Activated CD4-positive, alpha-beta T cell treated with anti-CD3 and anti-CD28 coated beads for 48 hours (primary cell): ENCODE measurements around the gene ANKRD39.

Experiments used
- DNase-seq: peaks from one replicate; pipeline ENCODE4 v3.0.0-alpha.2; 2020

The ANKRD39 gene

GRCh38 chr2:96824079-96824870, 33.5 kb downstream of the ANKRD39 start:
- no peak for DNase-seq

DNA sequence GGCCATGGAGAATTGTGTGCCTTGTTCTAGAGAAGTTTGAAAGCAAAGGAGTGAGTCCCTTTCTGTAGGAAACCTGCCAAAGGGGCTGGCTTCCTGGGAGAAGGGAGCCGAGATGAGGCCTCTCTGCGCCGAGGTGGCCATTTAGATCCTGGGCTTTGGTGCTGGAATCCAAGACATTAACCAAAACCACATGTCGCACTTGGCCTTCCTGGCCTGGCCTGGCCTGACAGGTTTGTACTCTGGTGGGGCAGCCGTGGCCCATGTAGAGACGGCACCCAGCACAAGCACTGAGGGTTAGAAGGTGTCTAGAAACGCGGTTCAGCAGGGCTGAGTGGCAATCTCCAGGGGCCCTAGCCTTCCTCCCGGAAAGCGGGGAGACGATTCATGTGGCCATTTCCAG, 34.6 kb downstream of the ANKRD39 start:
- no peak for DNase-seq

- no peak for DNase-seq
Observed at GRCh38 chr2:96822786-96823185, 35.0 kb downstream of the ANKRD39 start.

DNA sequence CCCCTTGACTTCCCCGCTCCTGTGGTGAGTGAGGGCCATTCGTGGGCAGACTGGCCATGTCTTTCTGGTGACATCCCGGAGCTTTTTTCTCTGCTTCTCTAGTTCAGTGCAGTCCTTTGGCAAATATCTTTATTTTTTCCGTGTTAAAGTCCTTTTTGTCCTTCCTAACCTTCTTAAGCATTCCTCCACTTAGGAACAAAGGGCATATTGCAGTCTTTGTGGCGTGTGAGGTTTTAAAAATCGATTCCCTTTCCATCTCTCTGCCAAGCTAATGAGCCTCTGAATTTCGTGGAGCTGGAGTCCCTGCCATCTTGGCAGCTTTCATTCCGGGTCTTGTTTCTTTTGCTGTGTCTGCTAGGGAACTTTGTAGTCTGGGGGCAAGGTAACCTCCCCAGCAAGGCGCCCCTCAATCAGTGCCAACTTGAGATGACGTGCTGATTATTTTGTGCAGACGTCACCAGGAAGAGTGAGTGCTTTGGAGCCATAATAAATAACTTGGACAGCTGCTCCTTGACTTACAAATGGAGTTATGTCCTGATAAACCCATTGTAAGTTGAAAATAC, 36.6 kb downstream of the ANKRD39 start:
- DNase-seq = no peak

GRCh38 chr2:96819876-96820511, 37.8 kb downstream of the ANKRD39 start:
- DNase-seq = no peak

DNA sequence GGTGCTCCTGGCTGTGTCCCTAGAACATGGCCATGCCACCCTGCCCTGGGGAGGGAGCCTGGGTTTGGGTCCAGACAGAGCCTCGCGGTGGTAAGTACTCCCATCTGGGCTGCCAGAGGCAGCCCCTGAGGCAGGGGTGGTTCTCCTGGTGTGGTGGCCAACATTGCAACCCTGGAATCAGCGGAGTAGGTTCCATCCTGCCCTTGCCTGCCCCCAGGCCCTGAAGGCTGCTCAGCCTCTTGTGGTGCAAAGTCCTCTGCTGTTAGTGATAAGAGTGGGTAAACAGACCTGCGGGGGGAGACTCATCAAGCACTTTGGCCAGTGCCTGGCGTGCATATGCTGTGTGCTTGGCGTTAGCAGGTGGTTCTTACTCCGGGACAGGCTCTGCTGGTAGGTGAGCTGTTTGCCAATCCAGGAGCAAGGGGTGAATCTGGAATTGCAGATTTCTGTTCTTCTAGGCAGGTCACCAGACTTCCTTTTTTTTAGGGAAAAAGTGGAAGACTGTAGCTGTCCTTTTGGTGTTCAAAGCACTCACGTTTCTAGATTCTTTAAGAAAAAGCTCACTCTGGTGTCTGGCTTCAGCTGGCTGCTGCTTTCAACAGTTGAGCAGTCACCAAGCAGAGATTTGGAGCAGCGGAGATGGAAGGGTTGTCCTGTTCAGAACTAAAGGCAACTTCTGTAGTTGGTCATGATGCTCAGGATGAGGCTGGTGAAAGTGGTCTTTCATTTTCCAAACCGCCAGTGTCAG, 38.5 kb downstream of the ANKRD39 start:
- DNase-seq = no peak

GRCh38 chr2:96817882-96818281, 39.9 kb downstream of the ANKRD39 start:
- DNase-seq = no peak

DNA sequence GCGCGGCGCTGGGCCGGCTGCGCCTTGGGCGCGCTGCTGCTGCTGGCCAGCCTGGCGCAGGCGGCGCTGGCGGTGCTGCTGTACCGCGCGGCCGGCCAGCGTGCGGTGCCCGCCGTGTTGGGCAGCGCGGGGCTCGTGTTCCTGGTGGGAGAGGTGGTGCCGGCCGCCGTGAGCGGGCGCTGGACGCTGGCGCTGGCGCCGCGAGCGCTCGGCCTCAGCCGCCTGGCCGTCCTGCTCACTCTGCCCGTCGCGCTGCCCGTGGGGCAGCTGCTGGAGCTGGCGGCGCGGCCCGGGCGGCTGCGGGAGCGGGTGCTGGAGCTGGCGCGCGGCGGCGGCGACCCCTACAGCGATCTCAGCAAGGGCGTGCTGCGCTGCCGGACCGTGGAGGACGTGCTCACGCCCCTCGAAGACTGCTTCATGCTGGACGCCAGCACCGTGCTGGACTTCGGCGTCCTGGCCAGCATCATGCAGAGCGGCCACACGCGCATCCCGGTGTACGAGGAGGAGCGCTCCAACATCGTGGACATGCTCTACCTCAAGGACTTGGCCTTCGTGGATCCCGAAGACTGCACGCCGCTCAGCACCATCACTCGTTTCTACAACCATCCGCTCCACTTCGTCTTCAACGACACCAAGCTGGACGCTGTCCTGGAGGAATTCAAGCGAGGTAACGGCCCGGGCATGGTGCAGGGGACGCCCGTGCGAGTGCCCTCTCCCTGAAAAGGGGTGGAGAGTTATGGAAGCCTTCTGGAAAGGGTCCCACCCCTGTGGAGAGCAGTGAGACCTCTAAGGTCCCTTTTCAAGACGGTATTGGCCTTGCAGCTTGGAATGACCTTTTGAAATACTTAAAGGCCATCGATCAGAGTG, 40.7 kb downstream of the ANKRD39 start:
- DNase-seq = no peak

- peak; percentile 97 for DNase-seq
Observed at GRCh38 chr2:96816127-96816835, 41.5 kb downstream of the ANKRD39 start, which contains the start of gene CNNM3. CNNM3 (plus strand) TSS chr2:96816268; CDS start chr2:96816278, 10 bp downstream.

DNA sequence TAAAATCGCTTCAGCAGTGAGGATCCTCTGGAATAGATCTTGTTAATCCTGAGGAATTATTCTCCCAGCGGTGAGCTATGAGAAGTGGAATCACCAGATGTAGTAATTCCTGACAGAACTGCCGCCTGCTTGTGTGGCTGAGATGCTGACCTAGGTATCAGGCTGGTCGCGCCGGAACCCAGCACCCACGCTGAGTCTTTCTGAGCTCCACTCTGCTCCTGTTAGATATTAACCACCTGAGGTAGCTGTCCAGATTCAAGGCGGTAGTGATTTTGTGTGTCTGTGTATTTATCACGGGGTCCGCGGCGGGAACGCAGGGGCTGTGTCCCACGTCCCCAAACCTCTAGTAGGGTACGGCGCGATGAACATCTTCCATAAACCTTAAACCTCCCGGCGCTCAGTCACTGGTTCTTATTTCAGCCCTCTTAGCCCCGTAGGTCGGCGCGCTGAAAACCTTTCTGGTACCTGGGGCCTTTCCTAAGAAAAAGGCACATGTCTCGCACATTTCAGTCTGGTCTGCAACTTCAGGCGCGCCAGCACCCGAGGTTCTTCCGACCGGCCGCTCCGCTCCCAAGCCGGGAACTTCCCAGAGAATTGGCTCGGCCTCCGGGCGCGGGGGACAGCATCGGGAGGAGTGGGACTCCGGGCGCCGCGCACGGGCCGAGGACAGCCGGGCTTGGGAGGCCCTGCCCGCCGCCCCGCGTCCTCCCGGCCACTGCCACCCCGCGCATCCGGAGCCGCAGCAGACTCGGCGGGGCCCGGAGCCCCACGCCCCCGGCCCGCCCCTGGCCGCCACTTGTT, 42.3 kb downstream of the ANKRD39 start:
- peak; percentile 43 for DNase-seq

DNA sequence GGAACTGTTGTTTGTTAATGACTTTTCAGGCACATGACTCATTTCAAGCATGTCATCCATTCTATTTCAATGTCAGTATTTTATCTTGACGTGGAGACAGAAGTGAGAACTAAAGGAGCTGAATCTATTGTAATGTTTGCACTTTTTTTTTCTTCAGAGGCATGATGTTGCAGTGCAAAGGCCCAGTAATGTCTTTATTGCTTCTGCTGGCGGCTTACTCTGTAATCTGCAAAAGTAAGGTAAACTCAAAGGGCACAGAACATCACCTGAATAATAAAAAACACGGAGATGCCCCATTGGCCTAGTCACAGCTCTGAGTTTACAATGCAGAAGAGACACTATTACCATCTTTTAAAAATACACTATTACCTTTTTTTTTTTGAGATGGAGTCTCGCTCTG, 44.2 kb downstream of the ANKRD39 start:
- DNase-seq = no peak

DNA sequence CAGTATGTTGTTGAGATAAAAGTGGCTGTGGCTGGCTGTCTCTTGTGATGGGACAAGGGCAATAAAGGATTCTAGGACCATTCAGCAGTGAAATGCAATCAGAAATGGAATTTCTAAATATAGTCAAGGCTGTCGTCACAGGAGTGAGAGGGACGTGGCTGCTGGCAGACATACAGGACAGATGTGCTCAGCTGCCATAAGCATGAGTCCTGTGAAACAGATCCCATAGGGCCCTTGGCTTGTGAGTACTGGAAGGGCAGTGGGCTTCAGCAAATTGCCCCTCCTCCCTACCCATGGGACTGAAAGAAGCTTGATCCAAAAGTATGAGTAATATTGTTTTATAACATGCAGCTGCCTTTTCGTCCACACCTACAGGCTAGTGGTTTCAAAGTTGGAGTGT, 45.9 kb downstream of the ANKRD39 start:
- no peak for DNase-seq

DNA sequence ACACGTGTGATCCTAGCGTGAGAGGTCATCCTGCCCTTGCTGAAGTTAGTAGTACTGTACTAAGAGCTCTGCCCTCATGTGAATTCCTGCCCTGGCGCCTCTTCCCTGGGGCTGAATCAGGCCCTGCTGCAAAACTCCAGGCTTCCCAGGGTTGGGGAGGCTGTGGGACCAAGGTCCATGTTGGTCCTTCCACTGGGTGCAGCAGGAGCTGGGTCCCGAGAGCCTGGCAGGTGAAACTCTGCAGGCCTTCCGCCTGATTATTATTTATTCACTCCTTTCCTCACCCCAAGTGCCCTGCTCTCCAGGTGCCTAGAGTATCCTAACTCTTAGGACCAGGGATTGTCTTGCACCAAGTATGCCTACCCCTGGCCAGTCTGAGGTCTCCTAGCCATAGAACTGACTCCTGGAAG, 47.0 kb downstream of the ANKRD39 start:
- DNase-seq = no peak

- DNase-seq = no peak
Observed at GRCh38 chr2:96809951-96810782, 47.6 kb downstream of the ANKRD39 start.

GRCh38 chr2:96809216-96809882, 48.5 kb downstream of the ANKRD39 start:
- DNase-seq = no peak

GRCh38 chr2:96808176-96808837, 49.5 kb downstream of the ANKRD39 start:
- no peak for DNase-seq

DNA sequence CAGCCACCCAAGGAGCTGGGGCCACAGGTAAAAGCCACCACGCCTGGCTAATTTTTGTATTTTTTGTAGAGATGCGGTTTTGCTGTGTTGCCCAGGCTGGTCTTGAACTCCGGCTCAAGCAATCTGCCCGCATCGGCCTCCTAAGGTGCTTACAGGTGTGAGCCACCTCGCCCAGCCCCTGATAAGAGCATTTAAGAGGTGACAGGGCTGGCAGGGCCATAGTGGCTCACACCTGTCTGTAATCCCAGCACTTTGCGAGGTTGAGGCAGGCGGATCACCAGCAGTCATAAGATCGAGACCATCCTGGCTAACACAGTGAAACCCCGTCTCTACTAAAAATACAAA, 50.7 kb downstream of the ANKRD39 start:
- DNase-seq = no peak

DNA sequence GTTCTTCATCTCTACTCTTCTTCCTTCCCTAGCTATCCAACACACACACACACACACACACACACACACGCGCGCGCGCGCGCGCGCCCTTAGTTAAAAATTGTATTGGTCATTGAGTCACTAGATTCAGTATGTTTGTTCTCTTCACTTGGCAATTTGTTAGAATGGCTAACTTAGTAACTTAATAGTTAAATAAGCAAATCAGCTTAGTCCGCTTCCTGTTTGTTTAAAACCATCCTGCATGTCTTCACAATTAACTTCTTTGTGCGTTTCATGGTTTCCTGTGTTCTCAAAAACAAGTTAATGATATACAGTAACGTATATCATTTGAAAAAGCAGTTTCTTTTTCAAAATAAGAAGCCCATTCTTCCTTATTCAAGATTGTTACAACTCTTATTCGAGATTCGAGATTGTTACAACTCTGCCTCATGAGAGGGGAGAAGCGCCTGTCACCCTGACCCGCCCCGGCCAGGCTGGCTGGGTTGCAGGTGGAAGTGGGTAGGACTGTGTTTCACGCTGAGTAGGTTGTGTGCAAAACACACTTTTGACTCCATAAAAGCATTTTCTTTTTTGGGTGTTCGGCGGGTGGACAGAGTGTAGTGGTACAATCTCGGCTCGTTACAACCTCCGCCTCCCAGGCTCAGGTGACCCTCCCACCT, 51.2 kb downstream of the ANKRD39 start:
- DNase-seq = no peak
